Esophagus squamous epithelium (tissue), 4 donors: ENCODE results near the gene COL6A5.

Experiments
- POLR2A ChIP-seq, 4 donors: fragments of 450-650 bp; IDR thresholded peaks; one replicate each; pipeline ENCODE4 v1.6.1; 2017; ENCODE audit warnings: antibody characterized with exemption in 4 of 4, mild to moderate bottlenecking in 4 of 4, moderate library complexity in 3 of 4
- TF ChIP-seq, protein P1 (sequence below), 6 experiments: fragments of 450-650 bp in 4 of 6; fragments of 200-600 bp in 2 of 6; sonication (generic) in 2 of 6; IDR thresholded peaks; one replicate each; pipeline ENCODE4 v1.5.1; 2016 to 2019; ENCODE audit warnings: antibody characterized with exemption in 6 of 6, mild to moderate bottlenecking in 4 of 6, moderate library complexity in 4 of 6

DNA sequence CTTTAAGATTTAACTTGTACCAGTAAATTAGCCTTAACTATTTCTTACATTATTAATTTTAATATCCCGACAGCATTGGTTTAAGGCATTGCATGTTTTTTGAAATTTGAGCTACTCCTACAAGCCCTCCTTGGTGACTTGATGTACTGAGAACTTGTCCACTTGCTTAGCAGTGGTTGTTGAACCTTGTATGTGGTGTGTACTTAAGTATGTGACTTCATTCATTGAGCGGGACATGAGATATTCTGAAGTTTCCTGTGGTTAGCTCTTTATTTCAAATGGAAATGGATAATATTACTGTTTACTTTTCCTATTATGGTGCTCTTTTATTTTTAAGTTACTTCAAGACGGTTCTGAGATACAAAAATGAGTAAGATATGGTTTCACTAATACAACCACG lies 3.6 kb upstream of the COL6A5 start:
- no peak for TF ChIP-seq POLR2A (IDR thresholded peaks at IDR 0.05)
- TF ChIP-seq, protein P1, sequence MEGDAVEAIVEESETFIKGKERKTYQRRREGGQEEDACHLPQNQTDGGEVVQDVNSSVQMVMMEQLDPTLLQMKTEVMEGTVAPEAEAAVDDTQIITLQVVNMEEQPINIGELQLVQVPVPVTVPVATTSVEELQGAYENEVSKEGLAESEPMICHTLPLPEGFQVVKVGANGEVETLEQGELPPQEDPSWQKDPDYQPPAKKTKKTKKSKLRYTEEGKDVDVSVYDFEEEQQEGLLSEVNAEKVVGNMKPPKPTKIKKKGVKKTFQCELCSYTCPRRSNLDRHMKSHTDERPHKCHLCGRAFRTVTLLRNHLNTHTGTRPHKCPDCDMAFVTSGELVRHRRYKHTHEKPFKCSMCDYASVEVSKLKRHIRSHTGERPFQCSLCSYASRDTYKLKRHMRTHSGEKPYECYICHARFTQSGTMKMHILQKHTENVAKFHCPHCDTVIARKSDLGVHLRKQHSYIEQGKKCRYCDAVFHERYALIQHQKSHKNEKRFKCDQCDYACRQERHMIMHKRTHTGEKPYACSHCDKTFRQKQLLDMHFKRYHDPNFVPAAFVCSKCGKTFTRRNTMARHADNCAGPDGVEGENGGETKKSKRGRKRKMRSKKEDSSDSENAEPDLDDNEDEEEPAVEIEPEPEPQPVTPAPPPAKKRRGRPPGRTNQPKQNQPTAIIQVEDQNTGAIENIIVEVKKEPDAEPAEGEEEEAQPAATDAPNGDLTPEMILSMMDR (IDR thresholded peaks at IDR 0.05): no peak
